ENCODE results near the gene CCL15.
"Not testable (repeated sequence)": the region's sequence is repeated elsewhere in the genome, so short reads cannot be mapped to it uniquely, and the experiment has no call there.

CCL15 gene, protein sequence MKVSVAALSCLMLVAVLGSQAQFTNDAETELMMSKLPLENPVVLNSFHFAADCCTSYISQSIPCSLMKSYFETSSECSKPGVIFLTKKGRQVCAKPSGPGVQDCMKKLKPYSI

DNA sequence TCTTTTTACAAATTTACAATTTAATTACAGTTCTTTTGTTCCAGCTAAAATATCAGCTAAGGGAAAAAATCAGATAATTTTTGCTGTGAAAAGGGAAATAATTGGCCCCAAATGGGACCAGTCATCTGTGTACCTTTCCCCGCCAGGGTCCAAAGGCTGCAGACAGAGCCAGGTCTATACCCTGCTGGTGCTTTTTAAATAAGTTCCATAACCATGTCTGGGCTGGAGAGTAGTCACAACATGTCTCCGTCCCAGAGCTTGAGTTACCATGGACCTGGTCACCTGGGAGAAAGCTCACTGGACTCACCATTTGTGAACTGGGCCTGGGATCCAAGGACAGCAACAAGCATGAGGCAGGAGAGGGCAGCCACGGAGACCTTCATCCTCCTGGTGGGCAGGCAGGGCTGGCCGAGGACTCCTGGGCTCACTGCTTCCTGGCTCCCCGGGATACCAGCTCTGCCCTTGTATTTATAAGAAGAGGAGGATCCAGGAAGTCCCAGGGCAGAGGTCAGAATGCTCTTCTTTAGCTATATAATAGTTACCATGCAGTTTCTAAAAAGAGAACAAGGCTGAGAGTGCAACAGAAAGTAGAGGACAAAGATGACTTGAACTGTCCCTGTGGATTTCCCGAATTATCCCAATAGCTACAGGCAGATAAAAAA, at the start of gene CCL15:
TSS of gene CCL15 (minus strand) at position 444 of the 662 bp plus-strand sequence. CDS start at position 383, 61 bp downstream.
- no peak for DNase-seq

DNA sequence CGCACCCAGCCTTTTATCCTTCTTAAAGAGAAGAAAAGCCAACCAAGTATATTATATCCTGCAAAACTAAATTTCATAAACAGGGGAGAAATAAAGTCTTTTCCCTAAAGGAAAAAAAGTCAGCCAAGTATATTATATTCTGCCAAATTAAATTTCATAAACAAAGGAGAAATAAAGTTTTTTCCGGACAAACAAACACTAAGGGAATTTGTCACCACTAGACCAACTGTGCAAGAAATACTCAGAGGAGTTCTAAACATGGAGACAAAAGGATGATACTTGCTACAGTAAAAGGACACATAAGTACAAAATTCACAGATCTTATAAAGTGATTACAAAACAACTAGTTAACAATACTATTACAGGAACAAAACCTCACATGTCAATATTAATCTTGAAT, 48.3 kb upstream of the CCL15 start:
- no peak for DNase-seq

DNA sequence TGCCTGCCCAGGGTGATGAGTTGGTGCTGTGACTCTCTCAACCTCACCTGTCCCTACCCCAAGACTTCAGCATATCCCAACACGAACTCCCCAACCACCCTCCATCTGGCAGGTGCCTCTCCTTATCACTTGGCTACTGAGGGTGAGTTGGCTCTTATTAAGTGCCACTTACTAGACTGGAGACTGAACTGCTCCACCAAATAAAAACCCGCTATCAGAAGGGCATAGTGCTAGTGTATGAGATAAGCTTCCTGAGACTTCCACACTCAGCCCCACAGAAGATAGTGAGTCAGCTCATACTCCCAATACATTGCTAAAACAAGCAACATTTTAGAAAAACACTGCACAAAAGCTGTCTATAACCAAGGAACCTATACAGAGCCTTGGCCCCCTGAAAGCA, 46.7 kb upstream of the CCL15 start:
- no peak for DNase-seq

DNA sequence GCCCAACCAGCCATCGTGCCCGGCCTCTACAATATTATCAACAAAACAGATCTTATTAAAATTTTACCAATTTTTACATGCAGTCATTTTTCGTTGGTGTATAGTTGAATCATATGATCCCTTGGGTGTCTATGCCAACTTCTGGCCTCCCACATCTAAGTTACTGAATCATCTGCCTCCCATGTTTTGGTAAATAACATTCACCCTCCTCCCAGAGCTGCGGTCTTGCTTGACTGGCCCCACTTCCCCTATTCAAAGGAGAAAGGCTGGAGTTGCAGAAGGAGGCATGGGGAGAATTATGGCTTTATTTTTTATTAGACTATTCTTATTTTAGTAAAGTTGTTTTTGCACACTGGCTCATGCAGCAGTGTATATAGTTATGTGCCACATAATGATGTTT, 34.9 kb upstream of the CCL15 start:
- DNase-seq, result no peak

DNA sequence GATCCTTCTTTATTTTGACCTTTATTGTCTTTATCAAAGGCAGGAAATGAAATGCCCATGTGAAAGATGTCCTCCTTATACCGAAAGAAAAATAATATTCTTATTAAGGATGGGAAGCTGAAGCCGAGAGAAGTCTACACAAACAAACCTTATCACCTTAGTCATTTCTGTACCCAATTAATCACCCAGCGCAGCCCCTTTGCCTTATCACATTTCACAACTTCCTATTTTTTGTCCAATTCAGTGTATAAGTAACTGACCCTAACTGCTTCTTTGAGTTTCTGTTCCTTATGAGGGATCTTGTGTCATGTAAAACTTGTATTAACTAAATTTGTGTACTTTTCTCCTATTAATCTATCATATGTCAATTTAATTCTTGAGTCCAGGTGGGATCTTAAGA, 32.8 kb upstream of the CCL15 start:
- no peak for DNase-seq

DNA sequence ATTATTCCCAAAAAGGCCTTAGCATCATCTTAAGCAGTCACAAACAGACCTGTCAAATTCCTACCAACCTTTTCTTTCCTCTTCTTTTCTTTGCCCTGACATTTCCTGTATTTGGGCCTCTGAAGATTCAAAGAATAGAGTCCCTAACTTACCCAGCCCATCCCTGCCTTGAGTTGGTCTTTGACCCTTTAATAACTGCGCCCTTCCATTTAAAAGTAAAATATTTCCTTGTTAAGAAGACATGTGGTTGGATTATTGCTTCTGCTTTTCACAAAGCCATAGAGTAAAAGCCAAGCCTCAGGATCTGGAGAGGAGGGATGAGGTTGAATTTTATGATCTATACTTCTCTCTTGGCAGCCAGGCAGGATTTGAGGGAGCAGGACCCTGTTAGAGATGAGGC, 29.6 kb upstream of the CCL15 start:
- no peak for DNase-seq

DNA sequence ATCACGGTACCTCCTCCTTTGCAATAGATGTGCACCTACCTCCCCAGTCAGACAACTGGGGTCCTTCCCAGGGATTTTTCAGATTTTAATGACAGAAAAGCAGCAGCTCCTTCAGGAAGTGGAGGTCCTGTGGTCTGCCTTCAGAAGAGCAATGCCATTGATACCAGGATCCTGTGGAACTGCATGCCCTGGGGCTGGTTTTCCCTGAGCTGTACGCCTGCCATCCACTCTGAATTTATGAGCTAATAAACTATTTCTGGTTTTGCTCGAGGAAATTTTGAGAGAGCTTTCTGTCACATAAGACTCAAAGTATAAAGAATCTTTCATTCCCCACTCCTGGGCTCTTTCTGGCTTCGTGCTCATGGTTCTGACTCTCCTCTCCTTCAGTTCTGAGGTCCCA, 26.4 kb upstream of the CCL15 start:
- DNase-seq, result no peak

DNA sequence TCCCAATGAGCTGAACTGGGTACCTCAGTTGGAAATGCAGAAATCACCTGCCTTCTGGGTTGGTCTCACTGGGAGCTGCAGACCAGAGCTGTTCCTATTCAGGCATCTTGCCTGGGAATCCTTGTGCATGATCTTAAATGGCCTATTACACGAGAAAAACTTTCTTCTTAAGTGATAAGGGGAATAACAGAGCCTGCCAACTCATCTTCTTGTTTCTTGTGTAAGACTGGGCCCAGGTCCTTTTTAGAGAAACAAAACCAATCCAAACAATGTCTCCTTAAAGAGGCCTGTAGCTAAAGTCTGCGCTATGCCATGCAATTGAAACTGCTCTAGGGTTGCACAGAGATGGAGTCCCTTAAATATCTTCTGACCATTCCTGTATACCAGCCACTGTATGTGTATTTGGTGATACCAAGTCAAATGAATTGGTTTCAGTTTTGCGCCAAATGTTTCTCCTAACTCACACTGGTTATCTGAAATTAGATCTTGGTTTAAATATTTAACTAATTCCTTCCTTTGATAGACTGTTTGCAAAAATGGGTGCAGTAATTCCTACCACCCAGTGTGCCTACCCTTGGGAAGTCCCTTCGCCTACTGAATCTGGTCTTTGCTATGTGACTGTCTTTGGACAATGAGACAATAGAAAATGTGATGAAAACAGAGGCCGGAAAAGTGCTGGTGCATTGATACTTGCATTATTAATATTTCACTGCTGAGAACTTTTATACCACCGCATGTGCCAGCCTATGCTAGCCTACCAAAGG, 22.9 kb upstream of the CCL15 start:
- no peak for DNase-seq

DNA sequence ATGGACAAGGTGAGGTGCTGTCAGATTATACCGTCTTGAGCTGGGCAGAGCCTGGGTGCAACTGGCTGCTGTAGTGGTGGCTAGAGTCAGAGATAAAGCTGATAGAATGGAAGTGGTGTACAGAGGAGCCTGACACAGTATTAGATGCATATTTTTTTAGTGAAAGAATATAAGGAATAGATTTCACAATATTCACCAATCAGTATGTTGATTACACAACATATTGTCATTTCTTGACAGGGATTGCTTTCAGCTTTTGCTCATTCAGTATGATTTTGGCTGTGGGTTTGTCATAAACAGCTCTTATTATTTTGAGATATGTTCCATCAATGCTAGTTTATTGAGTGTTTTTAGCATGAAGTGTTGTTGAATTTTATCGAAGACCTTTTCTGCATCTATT, 18.1 kb upstream of the CCL15 start:
- DNase-seq, result no peak

DNA sequence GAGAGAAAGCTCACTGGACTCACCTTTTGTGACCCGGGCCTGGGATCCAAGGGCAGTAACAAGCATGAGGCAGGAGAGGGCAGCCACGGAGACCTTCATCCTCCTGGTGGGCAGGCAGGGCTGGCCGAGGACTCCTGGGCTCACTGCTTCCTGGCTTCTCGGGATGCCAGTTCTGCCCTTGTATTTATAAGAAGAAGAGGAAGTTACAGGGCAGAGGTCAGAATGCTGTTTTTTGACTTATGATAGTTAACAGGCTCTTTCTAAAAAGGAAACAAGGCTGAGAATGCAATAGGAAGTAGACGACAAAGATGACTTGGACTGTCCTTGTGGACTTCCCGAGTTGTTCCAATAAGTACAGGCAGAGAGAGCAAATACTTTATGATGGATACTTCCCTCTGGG, 16.4 kb upstream of the CCL15 start, which contains the start of gene CCL23:
TSS of gene CCL23 (minus strand) at position 174 of the 400 bp plus-strand sequence. CDS start at position 99, 75 bp downstream.
- DNase-seq, result no peak

DNA sequence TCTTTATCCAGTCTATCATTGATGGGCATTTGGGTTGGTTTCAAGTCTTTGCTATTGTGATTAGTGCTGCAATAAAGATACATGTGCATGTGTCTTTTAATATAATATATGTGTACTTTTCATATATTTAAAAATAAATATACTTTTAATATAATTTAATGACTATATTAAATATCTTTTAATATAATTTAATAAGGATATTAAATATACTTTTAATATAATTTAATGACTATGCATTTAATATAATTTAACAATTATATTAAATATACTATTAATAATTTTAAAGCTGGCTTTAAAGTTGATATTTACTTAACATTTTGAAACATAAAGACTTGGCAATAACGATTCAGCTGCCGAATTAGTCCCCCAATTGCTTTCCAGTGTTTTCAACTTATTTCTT, 15.2 kb upstream of the CCL15 start:
- DNase-seq, result no peak

DNA sequence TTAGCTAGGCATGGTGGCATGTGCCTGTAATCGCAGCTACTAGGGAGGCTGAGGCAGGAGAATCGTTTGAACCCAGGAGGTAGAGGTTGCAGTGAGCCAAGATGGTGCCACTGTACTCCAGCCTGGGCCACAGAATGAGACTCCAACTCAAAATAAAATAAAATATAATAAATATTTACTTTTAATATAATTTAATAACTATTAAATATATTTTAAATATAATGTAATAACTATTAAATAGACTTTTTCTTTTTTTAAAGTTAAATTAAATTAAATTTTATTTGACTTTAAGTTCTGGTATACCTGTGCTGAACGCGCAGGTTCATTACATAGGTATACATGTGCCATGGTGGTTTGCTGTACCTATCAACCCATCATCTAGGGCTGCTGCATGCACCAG, 14.5 kb upstream of the CCL15 start:
- not testable (repeated sequence) for DNase-seq

DNA sequence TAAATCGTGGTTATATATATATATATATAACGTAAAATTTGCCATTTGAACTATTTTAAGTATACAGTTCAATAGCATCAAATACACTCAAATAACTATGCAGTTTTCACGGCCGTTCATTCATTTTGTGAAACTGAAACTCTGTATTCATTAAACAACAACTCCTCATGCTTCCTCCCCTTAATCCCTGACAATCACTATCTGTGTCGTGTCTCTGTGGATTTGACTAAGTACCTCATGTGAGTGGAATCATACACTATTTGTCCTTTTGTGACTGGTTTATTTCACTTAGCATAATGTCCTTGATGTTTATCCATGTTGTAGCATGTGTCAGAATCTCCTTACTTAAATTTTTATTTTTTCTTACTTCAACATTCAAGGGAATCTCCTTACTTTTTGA, 13.6 kb upstream of the CCL15 start:
- no peak for DNase-seq

DNA sequence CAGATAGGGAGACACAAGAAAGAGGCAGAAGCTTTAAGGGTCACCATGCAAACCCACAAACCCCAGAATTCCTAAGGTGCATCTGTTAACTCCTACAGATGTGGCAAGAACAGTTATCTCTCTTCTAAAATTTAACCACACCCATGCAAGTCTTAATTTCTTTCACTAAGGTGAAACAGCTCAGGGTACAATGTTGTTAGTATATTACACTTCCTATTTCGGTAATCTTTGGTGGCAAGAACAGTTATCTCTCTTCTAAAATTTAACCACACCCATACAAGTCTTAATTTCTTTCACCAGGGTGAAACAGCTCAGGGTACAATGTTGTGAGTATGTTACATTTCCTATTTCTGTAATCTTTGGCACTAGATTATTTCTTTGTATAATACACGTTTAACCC, 9.8 kb upstream of the CCL15 start:
- no peak for DNase-seq

DNA sequence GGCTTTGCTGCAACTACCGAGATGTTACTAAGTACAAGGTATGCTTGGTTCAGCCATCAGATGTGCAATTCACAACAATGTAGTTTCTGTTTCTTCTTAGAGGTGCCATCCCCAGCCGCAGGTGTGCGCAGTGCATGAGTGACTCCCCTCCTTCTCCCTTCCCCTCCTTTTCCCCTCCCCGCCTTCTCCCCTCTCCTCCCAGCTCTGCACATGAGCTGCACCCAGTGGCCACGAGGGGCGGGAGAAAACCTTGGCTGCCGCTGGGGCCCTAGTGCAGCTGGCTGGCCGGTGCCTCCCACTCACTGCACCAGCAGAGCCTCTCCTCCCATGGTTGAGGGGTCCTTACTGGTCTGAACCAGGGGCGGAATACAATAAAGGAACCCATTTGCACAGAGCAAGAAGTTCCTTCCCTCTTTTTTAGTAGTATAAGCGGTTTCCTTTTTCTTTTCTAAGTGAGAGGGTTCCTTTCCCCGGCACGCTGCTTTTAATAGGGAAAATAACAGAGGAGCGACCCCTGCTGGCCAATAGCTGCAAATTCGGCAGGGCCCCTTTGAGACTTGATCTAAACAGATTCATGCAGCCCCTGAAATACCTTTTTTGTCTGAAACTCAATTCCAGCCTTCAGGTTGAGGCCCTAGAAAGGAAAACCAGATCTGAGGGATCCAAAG, 7.8 kb upstream of the CCL15 start:
- DNase-seq, result peak; percentile 22

DNA sequence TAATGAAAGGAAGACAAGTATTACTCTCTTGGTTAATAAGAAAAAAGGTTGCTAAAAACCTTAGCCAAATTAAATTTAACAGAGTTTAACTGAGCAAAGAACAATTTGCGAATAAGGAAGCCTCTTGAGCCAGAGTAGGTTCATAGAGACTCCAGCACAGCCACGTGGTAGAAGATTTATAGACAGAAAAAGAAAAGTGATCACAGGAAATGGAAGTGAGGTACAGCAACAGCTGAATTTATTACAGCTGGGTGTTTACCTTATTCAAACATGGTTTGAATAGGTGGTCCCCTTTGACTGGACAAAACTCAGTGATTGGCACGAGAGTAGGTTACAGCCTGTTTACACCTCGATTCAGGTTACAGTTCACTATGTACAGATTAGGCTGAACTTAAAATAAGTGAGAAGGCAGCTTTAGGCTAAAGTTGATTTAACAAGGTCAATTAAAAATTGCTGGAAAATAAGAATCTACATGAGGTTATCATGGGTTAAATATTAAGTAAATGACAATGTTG, 3.3 kb upstream of the CCL15 start:
- DNase-seq, result no peak

DNA sequence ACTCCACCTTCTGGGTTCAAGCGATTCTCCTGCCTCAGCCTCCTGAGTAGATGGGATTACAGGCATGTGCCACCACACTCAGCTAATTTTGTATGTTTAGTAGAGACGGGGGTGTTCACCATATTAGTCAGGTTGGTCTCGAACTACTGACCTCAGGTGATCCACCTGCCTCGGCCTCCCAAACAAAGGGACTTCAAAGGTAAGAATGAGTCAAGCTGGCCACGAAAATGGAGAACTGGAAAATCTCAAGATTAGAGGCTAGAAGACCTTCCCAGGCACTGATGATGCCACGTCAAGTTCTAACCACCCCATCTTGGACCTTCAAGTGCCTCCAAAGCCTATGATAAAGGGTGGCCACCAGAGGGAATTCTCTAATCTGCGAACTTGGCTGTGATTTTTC, 1.3 kb upstream of the CCL15 start:
- no peak for DNase-seq

DNA sequence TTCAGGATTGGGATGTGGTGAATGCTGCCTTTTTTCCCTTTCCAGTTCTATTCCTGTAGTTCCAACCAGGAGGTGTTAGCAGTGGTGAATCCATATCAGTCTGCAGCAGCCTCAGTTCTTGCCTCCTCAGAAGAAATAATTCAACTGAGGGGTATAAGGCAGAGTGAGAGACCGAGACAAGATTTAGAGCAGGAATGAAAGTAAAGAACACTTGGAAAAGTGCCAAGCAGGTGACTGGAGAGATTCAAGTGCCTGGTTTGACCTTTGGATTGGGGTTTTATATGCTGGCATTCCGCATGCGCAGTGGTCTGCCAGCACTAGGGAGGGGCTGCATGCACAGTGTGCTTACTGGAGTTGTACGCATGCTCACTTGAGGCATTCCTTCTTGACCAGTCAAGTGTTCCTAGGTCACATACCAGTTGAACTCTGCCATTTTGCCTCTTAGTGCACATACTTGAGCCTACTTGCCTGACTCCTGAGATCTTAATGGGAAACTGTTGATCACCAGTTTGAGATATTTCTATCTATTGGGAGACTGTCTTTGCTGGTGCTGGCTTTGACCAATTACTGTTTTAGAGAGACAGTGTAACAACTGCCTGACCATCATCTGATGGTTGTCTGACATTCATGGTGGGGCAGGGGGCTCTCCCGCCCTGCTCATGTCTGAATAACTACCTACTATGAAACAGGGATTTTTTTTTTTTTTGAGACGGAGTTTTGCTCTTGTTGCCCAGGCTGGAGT, 680 bp upstream of the CCL15 start:
- no peak for DNase-seq

DNA sequence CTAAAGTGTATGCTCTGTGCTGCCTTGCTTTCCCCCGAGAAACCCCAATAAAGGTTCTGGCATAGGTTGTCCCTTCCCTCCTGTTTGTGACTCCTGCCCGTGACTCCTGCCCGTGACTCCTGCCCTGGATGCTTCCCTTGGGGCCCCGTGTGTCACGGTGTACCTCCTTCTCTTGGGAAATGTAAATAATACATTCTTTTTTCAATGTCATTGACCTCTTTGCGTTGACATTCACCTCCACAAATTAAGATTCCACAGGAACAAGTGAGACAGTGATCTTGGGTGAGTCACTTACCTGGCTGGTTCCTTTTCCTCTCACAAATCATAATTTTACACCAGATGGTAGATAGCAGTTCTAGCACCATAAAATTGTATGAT, 632 bp downstream of the CCL15 start:
- no peak for DNase-seq

DNA sequence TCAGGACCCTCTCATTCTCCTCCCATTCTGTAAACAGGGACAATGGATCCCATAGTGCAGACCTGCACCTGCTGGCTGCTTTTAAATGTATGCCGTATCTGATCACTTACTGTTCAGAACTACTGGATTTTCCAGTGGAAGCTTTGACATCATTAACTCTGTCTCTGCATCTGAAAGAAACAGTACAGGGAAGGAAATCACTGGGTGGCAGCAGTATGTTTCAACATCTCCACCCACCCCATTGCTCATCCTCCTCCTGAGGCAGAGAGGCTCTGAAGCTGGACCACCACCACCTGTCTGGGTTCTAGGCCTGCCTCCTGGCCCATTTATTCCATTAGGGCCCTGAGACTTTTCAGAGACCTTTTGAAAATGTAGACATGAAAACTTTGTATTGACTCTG, 2.6 kb downstream of the CCL15 start:
- no peak for DNase-seq

DNA sequence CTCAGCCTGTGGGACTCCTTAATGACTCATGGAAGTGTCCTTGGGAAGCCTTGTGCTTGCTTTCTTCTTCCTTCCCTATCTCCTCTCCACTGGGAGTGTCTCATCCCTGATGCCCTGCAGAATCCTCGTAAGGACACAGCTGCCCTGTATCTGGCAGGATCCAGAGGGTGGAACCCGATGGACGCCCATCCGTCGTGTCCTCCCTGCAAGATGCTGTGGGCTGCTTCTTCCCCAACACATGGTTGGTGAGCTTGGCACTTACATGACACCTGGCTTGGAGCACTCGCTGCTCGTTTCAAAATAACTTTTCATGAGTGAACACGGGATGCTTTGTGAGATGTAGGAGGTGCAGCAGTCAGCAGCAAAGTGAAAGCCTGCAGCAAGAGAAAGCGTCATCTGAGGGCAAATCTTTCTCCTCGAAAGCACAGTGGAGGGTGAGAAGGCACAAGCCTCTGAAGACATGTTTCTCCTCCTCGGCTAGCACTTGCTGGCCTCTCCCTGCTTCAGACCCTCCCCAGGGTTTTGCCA, 3.3 kb downstream of the CCL15 start:
- DNase-seq, result no peak

DNA sequence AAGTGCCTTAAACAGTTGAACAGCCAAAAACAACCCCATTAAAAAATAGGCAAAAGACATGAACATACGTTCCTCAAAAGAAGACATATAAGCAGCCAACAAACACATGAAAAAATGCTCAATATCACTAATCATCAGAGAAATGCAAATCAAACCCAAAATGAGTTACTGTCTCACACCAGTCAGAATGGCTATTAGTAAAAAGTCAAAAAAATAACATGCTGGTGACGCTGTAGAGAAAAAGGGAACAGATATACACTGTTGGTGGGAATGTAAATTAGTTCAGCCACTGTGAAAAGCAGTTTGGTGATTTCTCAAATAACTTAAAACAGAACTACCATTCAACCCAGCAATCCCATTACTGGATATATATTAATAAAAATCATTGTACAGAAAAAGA, 6.0 kb downstream of the CCL15 start:
- DNase-seq, result not testable (repeated sequence)

DNA sequence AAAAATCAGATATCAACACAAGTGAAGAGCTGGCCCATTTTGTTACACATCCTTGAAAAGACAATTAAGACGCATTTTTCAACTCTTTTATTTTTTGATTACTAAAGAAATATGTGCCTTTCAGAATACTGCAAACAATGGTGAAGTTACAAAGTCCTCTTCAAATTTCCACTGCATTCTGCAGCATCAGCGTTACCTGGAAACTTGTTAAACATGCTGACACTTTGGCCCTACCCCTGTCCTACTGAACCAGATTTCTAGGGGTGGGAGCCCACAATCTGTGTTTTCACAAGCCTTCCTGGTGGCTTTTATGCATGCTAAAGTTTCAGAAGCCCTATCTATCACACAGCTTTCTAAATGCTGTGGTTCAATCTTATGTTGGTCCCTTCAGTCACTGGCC, 10.3 kb downstream of the CCL15 start:
- DNase-seq, result no peak

All from EL (cell line).